Vagina (tissue), 2 donors: ENCODE results near the gene ZMIZ1.

Experiments used
- CTCF ChIP-seq, 3 experiments: fragments of 450-650 bp in 2 of 3; fragments of 200-600 bp in 1 of 3; sonication (generic) in 1 of 3; IDR thresholded peaks; one replicate each; pipeline ENCODE4 v1.5.1; 2017 to 2019; ENCODE audit warnings: antibody characterized with exemption in 3 of 3, mild to moderate bottlenecking in 2 of 3, moderate library complexity in 2 of 3
- POLR2A ChIP-seq, 2 donors: fragments of 450-650 bp; IDR thresholded peaks; one replicate each; pipeline ENCODE4 v1.6.1; 2017; ENCODE audit warnings: antibody characterized with exemption in 2 of 2, mild to moderate bottlenecking in 2 of 2, moderate library complexity in 2 of 2

- TF ChIP-seq CTCF (IDR thresholded peaks at IDR 0.05) (no peak), POLR2A (IDR thresholded peaks at IDR 0.05) (no peak)
Observed at GRCh38 chr10:79079490-79080355, 11.0 kb downstream of the ZMIZ1 start.
